MM.1S (cell line): ENCODE results near the gene CMPK1.
A peak's percentile ranks its signal among the peaks of the same experiment; 100 is the strongest.
"Not testable (repeated sequence)": the region's sequence is repeated elsewhere in the genome, so short reads cannot be mapped to it uniquely, and the experiment has no call there.

Source experiments
- DNase-seq: peaks from one replicate; pipeline ENCODE4 v3.0.0-alpha.2; 2015
- H2AFZ ChIP-seq: fragments of 300-600 bp; sonication (generic); 2 replicates; pipeline ENCODE4 v1.6.0; 2016; ENCODE audit warnings: antibody characterized with exemption, low read length
- H3F3A ChIP-seq: fragments of 300-600 bp; sonication (generic); 2 replicates; pipeline ENCODE4 v1.6.1; 2016; ENCODE audit warnings: mild to moderate bottlenecking, antibody characterized with exemption, low read length, moderate library complexity, mixed read lengths; ENCODE audit not compliant: insufficient read depth
- H3K27ac ChIP-seq: fragments of 300-600 bp; sonication (generic); 2 replicates; pipeline ENCODE4 v1.5.1; 2016; ENCODE audit warnings: mild to moderate bottlenecking, low read length
- H3K27me3 ChIP-seq: fragments of 300-600 bp; sonication (generic); replicated peaks from 2 replicates; pipeline ENCODE4 v1.6.0; 2016; ENCODE audit warnings: low read length; ENCODE audit not compliant: insufficient read depth
- H3K36me3 ChIP-seq: fragments of 300-600 bp; sonication (generic); replicated peaks from 2 replicates; pipeline ENCODE4 v1.6.1; 2016; ENCODE audit warnings: mild to moderate bottlenecking, low read length, mixed read lengths; ENCODE audit not compliant: insufficient read depth
- H3K4me1 ChIP-seq: fragments of 300-600 bp; sonication (generic); 2 replicates; pipeline ENCODE4 v1.6.1; 2016; ENCODE audit warnings: low read length, mixed read lengths
- H3K4me2 ChIP-seq: fragments of 300-600 bp; sonication (generic); 2 replicates; pipeline ENCODE4 v1.6.0; 2016; ENCODE audit warnings: low read depth, low read length
- H3K4me3 ChIP-seq: fragments of 300-600 bp; sonication (generic); 2 replicates; pipeline ENCODE4 v1.5.1; 2016; ENCODE audit warnings: low read length, mixed read lengths
- H3K79me2 ChIP-seq: fragments of 300-600 bp; sonication (generic); 2 replicates; pipeline ENCODE4 v1.6.1; 2016; ENCODE audit warnings: mixed run types, low read length, mixed read lengths
- H3K9ac ChIP-seq: fragments of 300-600 bp; sonication (generic); 2 replicates; pipeline ENCODE4 v1.6.1; 2016; ENCODE audit warnings: low read length, mixed read lengths
- H3K9me2 ChIP-seq: fragments of 300-600 bp; sonication (generic); replicated peaks from 2 replicates; pipeline ENCODE4 v1.6.1; 2016; ENCODE audit warnings: mild to moderate bottlenecking, low read length, mixed read lengths; ENCODE audit not compliant: insufficient read depth
- H3K9me3 ChIP-seq: fragments of 300-600 bp; sonication (generic); replicated peaks from 2 replicates; pipeline ENCODE4 v1.6.1; 2016; ENCODE audit warnings: mild to moderate bottlenecking, low read length, mixed read lengths; ENCODE audit not compliant: insufficient read depth
- H4K20me1 ChIP-seq: fragments of 300-600 bp; sonication (generic); 2 replicates; pipeline ENCODE4 v1.6.1; 2016; ENCODE audit warnings: mild to moderate bottlenecking, low read length, moderate library complexity, mixed read lengths; ENCODE audit not compliant: insufficient read depth
- CTCF ChIP-seq: fragments of 300-600 bp; sonication (generic); IDR thresholded peaks from 2 replicates; pipeline ENCODE4 v1.5.1; 2016; ENCODE audit warnings: antibody characterized with exemption, low read length, mixed read lengths
- EZH2 ChIP-seq: fragments of 300-600 bp; sonication (generic); optimal IDR thresholded peaks from 2 replicates; pipeline ENCODE3; 2017; ENCODE audit warnings: low read depth, mild to moderate bottlenecking, antibody characterized with exemption, low read length, mixed read lengths
- EZH2phosphoT487 ChIP-seq: fragments of 300-600 bp; sonication (generic); IDR thresholded peaks from 2 replicates; pipeline ENCODE4 v1.6.1; 2018; ENCODE audit warnings: antibody characterized with exemption, low read length

CMPK1 gene

DNA sequence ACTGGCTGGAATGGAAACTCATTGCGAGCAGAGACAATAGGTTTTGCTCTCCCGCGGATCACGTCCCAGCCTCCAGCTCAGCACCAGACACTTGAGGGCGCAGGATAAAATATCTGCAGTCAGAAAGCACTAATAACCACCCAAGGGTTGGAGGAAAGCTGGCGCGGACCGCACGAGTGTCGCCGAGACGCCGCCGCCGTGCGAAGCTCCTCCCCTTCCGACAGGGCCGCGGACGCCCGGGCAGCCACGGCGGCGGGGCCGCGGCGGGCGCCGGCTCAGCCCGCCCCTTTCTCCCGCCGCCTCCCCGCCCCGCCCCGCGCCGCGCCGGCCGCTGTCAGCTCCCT is at the start of gene CMPK1:
CMPK1 (plus strand) TSS at position 213 of the 344 bp plus-strand sequence. CDS start 156 bp downstream, outside the sequence.
- Histone ChIP-seq H3K4me3 (peak within 1 kb of the TSS; percentile 86), H4K20me1 (no peaks in the 10 kb centered on the region), H3F3A (peaks cover 26% of the 10 kb centered on the region), H3K27me3 (no peaks in the 10 kb centered on the region), H2AFZ (peak within 1 kb of the TSS; percentile 96), H3K4me1 (peaks cover 15% of the 10 kb centered on the region), H3K36me3 (no peaks in the 10 kb centered on the region), H3K79me2 (peaks cover 43% of the 10 kb centered on the region), H3K9ac (peak within 1 kb of the TSS; percentile 96), H3K27ac (peak within 1 kb of the TSS; percentile 95), H3K9me3 (no peaks in the 10 kb centered on the region), H3K9me2 (no peaks in the 10 kb centered on the region), H3K4me2 (peak within 1 kb of the TSS; percentile 96)
- peak; percentile 89 for DNase-seq
- TF ChIP-seq CTCF (peak; percentile 26), EZH2 (no peak)

GRCh38 chr1:47288116-47288515 is 45.5 kb upstream of the CMPK1 start:
- not testable (repeated sequence) for H3K9ac ChIP-seq, H3K9me2 ChIP-seq, H3K36me3 ChIP-seq, H3K27ac ChIP-seq, H4K20me1 ChIP-seq, H3K4me2 ChIP-seq, H3K4me3 ChIP-seq, H3K79me2 ChIP-seq, H3K4me1 ChIP-seq, H3K27me3 ChIP-seq, H3K9me3 ChIP-seq, H2AFZ ChIP-seq, DNase-seq
- peaks cover 13% of the 10 kb centered on the region for H3F3A ChIP-seq

DNA sequence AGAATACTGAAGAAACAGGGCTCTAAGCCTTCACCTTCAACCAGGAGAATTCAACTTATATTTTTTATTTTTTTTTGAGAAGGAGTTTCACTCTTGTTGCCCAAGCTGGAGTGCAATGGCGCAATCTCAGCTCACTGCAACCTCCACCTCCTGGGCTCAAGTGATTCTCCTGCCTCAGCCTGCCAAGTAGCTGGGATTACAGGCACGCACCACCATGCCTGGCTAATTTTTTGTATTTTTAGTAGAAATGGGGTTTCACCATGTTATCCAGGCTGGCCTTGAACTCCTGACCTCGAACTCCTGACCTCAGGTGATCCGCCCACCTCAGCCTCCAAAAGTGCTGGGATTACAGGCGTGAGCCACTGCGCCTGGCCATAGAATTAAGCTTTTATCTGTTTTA is 38.7 kb upstream of the CMPK1 start:
- not testable (repeated sequence) for H3K27me3 ChIP-seq, H3K36me3 ChIP-seq, H2AFZ ChIP-seq, H3K9ac ChIP-seq, H3K4me1 ChIP-seq, H3K79me2 ChIP-seq, H3K27ac ChIP-seq, DNase-seq, H3K9me2 ChIP-seq, H3K4me3 ChIP-seq, H3K4me2 ChIP-seq, H4K20me1 ChIP-seq, H3K9me3 ChIP-seq, H3F3A ChIP-seq

DNA sequence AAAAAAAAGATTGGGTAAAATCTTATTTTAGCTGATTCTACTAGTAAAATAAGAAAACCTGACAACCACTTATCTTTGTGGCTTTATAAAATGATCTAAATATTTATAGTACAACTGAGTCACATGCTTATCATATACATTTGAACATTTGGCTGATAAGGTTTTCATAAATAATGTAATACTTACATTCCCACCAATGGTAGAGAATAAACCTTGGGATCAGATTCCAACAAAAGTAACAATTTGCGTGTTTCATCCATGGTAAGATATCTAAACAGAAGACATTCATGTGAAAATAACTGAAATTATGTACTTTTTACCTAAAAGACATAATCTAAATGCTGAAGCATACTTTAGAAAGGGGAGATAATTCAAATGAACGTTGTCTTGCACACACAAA is 38.0 kb upstream of the CMPK1 start:
- Histone ChIP-seq H2AFZ (no peak overlapping the region), H3K79me2 (no peaks in the 10 kb centered on the region), H3K36me3 (peaks cover 11% of the 10 kb centered on the region; the same call in 1 of the 2 replicates), H3K4me3 (no peak overlapping the region), H3K4me1 (no peaks in the 10 kb centered on the region), H3K27me3 (no peaks in the 10 kb centered on the region), H3K9me2 (no peaks in the 10 kb centered on the region), H3K4me2 (no peak overlapping the region), H4K20me1 (no peaks in the 10 kb centered on the region), H3K9me3 (no peaks in the 10 kb centered on the region), H3F3A (no peaks in the 10 kb centered on the region), H3K27ac (no peak overlapping the region), H3K9ac (no peak overlapping the region)
- no peak for TF ChIP-seq EZH2phosphoT487
- DNase-seq, result no peak

DNA sequence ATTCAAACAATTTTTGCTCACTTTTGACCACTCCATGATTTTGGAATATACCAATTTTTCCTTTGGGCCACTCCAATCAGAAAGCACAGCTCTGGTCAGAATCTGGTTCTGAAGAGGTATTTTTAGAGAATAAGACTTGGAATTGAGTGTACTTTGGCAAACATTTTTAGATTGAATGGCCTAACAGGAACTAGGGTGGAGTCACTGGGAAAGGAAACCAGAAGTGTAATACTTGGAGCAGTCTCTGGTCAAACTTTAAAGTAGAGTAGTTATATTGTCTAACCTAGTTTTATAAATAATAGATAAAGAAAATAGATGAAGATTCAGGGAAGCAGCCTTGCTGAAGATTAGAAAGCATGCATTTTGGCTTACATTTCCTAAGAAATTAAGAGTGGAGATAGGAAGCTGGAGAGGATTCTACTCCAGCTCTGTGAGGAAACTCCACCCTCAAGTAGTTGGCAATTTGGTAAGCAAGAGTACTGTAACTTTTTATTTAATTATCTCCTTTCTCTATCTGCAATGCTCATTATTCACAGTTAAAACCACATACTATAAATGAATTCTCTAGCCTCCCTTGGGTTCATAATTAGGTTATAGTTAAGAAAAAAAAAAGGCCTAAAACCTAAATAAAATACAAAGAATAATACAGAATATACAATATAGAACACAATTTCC is 35.4 kb upstream of the CMPK1 start:
- no peak for TF ChIP-seq CTCF
- no peak for TF ChIP-seq EZH2phosphoT487
- no peak for TF ChIP-seq EZH2
- Histone ChIP-seq H3K79me2 (0 out of 2 replicates have a peak, but pooled peaks cover 8% of the 10 kb centered on the region), H3K4me3 (no peak overlapping the region), H3K4me2 (no peak overlapping the region), H3K4me1 (no peaks in the 10 kb centered on the region), H3K9ac (no peak overlapping the region), H3K27ac (no peak overlapping the region), H3F3A (no peaks in the 10 kb centered on the region), H3K36me3 (peaks cover 20% of the 10 kb centered on the region), H2AFZ (no peak overlapping the region), H3K27me3 (no peaks in the 10 kb centered on the region), H3K9me3 (no peaks in the 10 kb centered on the region), H4K20me1 (no peaks in the 10 kb centered on the region), H3K9me2 (no peaks in the 10 kb centered on the region)
- DNase-seq, result no peak
